ENCODE data around the gene RGS5.
"Not testable (repeated sequence)": the region's sequence is repeated elsewhere in the genome, so short reads cannot be mapped to it uniquely, and the experiment has no call there.

RGS5 gene

GRCh38 chr1:163202833-163203451 lies at the start of gene RGS5:
RGS5 (minus strand) TSS chr1:163202916; CDS start chr1:163202835, 81 bp downstream.
- in situ Hi-C loops (cut with HindIII; ENCODE audit: low sequenced_read_pairs): no loop called here

GRCh38 chr1:163250382-163250974 lies 47.8 kb upstream of the RGS5 start:
- in situ Hi-C loops (cut with HindIII; ENCODE audit: low sequenced_read_pairs): loop anchor here (5.0 kb wide), 1 partner anchor 42 kb away; no protein-coding TSS in a partner anchor

- in situ Hi-C loops (cut with HindIII; ENCODE audit: low sequenced_read_pairs): no loop called here
Measured at GRCh38 chr1:163248064-163248463, 45.3 kb upstream of the RGS5 start.

- in situ Hi-C loops (cut with HindIII; ENCODE audit: low sequenced_read_pairs): not testable (repeated sequence)
Measured at GRCh38 chr1:163244648-163245047, 41.9 kb upstream of the RGS5 start.

- in situ Hi-C loops (cut with HindIII; ENCODE audit: low sequenced_read_pairs): no loop called here
Measured at GRCh38 chr1:163241746-163242145, 39.0 kb upstream of the RGS5 start.

GRCh38 chr1:163240705-163241104 lies 38.0 kb upstream of the RGS5 start:
- in situ Hi-C loops (cut with HindIII; ENCODE audit: low sequenced_read_pairs): no loop called here

- in situ Hi-C loops (cut with HindIII; ENCODE audit: low sequenced_read_pairs): not testable (repeated sequence)
Measured at GRCh38 chr1:163233643-163234042, 30.9 kb upstream of the RGS5 start.

- in situ Hi-C loops (cut with HindIII; ENCODE audit: low sequenced_read_pairs): no loop called here
Measured at GRCh38 chr1:163231385-163231784, 28.7 kb upstream of the RGS5 start.

- in situ Hi-C loops (cut with HindIII; ENCODE audit: low sequenced_read_pairs): no loop called here
Measured at GRCh38 chr1:163230827-163231226, 28.1 kb upstream of the RGS5 start.

- in situ Hi-C loops (cut with HindIII; ENCODE audit: low sequenced_read_pairs): not testable (repeated sequence)
Measured at GRCh38 chr1:163228271-163228670, 25.6 kb upstream of the RGS5 start.

- in situ Hi-C loops (cut with HindIII; ENCODE audit: low sequenced_read_pairs): no loop called here
Measured at GRCh38 chr1:163227126-163227525, 24.4 kb upstream of the RGS5 start.

GRCh38 chr1:163213626-163214025 lies 10.9 kb upstream of the RGS5 start:
- in situ Hi-C loops (cut with HindIII; ENCODE audit: low sequenced_read_pairs): no loop called here

- in situ Hi-C loops (cut with HindIII; ENCODE audit: low sequenced_read_pairs): no loop called here
Measured at GRCh38 chr1:163211667-163212066, 9.0 kb upstream of the RGS5 start.

GRCh38 chr1:163205513-163205912 lies 2.8 kb upstream of the RGS5 start:
- in situ Hi-C loops (cut with HindIII; ENCODE audit: low sequenced_read_pairs): no loop called here

- in situ Hi-C loops (cut with HindIII; ENCODE audit: low sequenced_read_pairs): no loop called here
Measured at GRCh38 chr1:163203561-163203960, 845 bp upstream of the RGS5 start.

- in situ Hi-C loops (cut with HindIII; ENCODE audit: low sequenced_read_pairs): no loop called here
Measured at GRCh38 chr1:163201906-163202305, 810 bp downstream of the RGS5 start.

GRCh38 chr1:163197022-163197421 lies 5.7 kb downstream of the RGS5 start:
- in situ Hi-C loops (cut with HindIII; ENCODE audit: low sequenced_read_pairs): loop anchor here (5.0 kb wide), 1 partner anchor 90 kb away; no protein-coding TSS in a partner anchor

GRCh38 chr1:163196449-163196787 lies 6.3 kb downstream of the RGS5 start:
- in situ Hi-C loops (cut with HindIII; ENCODE audit: low sequenced_read_pairs): loop anchor here (5.0 kb wide), 1 partner anchor 89 kb away; no protein-coding TSS in a partner anchor

- in situ Hi-C loops (cut with HindIII; ENCODE audit: low sequenced_read_pairs): loop anchor here (5.0 kb wide), 1 partner anchor 89 kb away; no protein-coding TSS in a partner anchor
Measured at GRCh38 chr1:163195728-163196448, 6.8 kb downstream of the RGS5 start.

- in situ Hi-C loops (cut with HindIII; ENCODE audit: low sequenced_read_pairs): no loop called here
Measured at GRCh38 chr1:163191301-163191700, 11.4 kb downstream of the RGS5 start.

- in situ Hi-C loops (cut with HindIII; ENCODE audit: low sequenced_read_pairs): no loop called here
Measured at GRCh38 chr1:163188947-163189346, 13.8 kb downstream of the RGS5 start.

- in situ Hi-C loops (cut with HindIII; ENCODE audit: low sequenced_read_pairs): no loop called here
Measured at GRCh38 chr1:163187849-163188248, 14.9 kb downstream of the RGS5 start.

Measured in endothelial cell of hepatic sinusoid (primary cell).